Esophagus squamous epithelium (tissue), 5 donors: ENCODE measurements around the gene ZSCAN10. TPM values are rescaled to one million over a fixed set of nuclear protein-coding genes. Genes with fewer than 3 reads are reported as not detected.

Experiments
- DNase-seq: peaks from one replicate; lab custom pipeline; 2025; lab: John Stamatoyannopoulos, UW
- H3K27ac ChIP-seq, 4 donors: fragments of 200-600 bp; sonication (generic); one replicate each; pipeline ENCODE4 v1.5.1; 2016 to 2019; ENCODE audit warnings: mild to moderate bottlenecking in 1 of 4
- H3K27me3 ChIP-seq, 4 donors: fragments of 200-600 bp; sonication (generic); 1 replicate in 3 of 4; 2 replicates in 1 of 4; pipeline versions ENCODE4 v1.5.1 to v1.6.0; 2017 to 2021; ENCODE audit warnings: antibody characterized with exemption in 1 of 4
- H3K36me3 ChIP-seq, 3 donors: fragments of 200-600 bp; sonication (generic); one replicate each; pipeline ENCODE4 v1.5.1; 2016 to 2019
- H3K4me1 ChIP-seq, 3 donors: fragments of 200-600 bp; sonication (generic); one replicate each; pipeline ENCODE4 v1.5.1; 2017 to 2019
- H3K4me3 ChIP-seq, 4 donors: fragments of 200-600 bp; sonication (generic); 1 replicate in 3 of 4; 2 replicates in 1 of 4; pipeline ENCODE4 v1.5.1; 2016 to 2019; ENCODE audit warnings: mild to moderate bottlenecking in 2 of 4, moderate library complexity in 1 of 4
- H3K9me3 ChIP-seq, 3 donors: fragments of 200-600 bp; sonication (generic); one replicate each; pipeline ENCODE4 v1.5.1; 2016 to 2019
- CTCF ChIP-seq, 6 experiments: fragments of 450-650 bp in 4 of 6; fragments of 200-600 bp in 2 of 6; sonication (generic) in 2 of 6; IDR thresholded peaks; one replicate each; pipeline ENCODE4 v1.5.1; 2016 to 2019; ENCODE audit warnings: antibody characterized with exemption in 6 of 6, mild to moderate bottlenecking in 4 of 6, moderate library complexity in 4 of 6
- POLR2A ChIP-seq, 4 donors: fragments of 450-650 bp; IDR thresholded peaks; one replicate each; pipeline ENCODE4 v1.6.1; 2017; ENCODE audit warnings: antibody characterized with exemption in 4 of 4, mild to moderate bottlenecking in 4 of 4, moderate library complexity in 3 of 4
- WGBS, 2 donors: methylation state at CpG; one replicate each; pipeline ENCODE4 v1.1.5; 2018; 5-methylcytosine and 5-hydroxymethylcytosine counted together
- intact Hi-C: fragments of 100-400 bp; cut with DNase I; formaldehyde crosslinking; loops from one replicate; pipeline ENCODE4 v1.15.0; 2022
- total RNA-seq, 4 donors: library from RNA; depleted of rRNA; stranded (reverse); fragments of >200 nt; gene quantifications; one replicate each; pipeline ENCODE4 v1.1.0, GENCODE V29; 2016
- donor health status: DM: yes; HTN: yes; CAD: no.

The ZSCAN10 gene
- total RNA-seq: not detected

GRCh38 chr16:3098459-3099394 is at the start of gene ZSCAN10:
Gene ZSCAN10 (minus strand): TSS chr16:3099294. CDS start chr16:3092937, 6,357 bp downstream.
- H3K36me3 ChIP-seq: no peaks in the 10 kb centered on the region
- intact Hi-C loops: no loop called here
- H3K9me3 ChIP-seq: no peaks in the 10 kb centered on the region
- TF ChIP-seq CTCF (IDR thresholded peaks at IDR 0.05): no peak
- no peak for TF ChIP-seq POLR2A (IDR thresholded peaks at IDR 0.05)
- peaks cover 6 to 47% (median 8%) of the 10 kb centered on the region in 3 donors for H3K4me1 ChIP-seq
- no peak for DNase-seq
- peak within 1 kb of the TSS in 2 of 4 donors; percentile 25 to 50 for H3K27ac ChIP-seq
- H3K27me3 ChIP-seq: peaks cover 0 to 22% (median 0%) of the 10 kb centered on the region in 4 donors
- WGBS, 2 donors: 54 to 69% methylated on average over 2 to 14 of the region's 21 CpGs
- peak within 1 kb of the TSS; percentile 3 to 53 (median 27) for H3K4me3 ChIP-seq

GRCh38 chr16:3148256-3149192 is 49.4 kb upstream of the ZSCAN10 start:
- 85 to 100% methylated on average over 1 to 5 of the region's 13 CpGs for WGBS, 2 donors
- H3K27ac ChIP-seq: no peak overlapping the region
- no peaks in the 10 kb centered on the region for H3K9me3 ChIP-seq
- no peaks in the 10 kb centered on the region for H3K36me3 ChIP-seq
- no peak overlapping the region for H3K4me3 ChIP-seq
- no peak for DNase-seq
- no peak for TF ChIP-seq CTCF (IDR thresholded peaks at IDR 0.05)
- TF ChIP-seq POLR2A (IDR thresholded peaks at IDR 0.05): no peak
- peaks cover 23 to 38% (median 24%) of the 10 kb centered on the region in 3 donors for H3K4me1 ChIP-seq
- no peaks in the 10 kb centered on the region for H3K27me3 ChIP-seq
- intact Hi-C loops: no loop called here

- no peaks in the 10 kb centered on the region for H3K9me3 ChIP-seq
- peaks cover 23 to 36% (median 24%) of the 10 kb centered on the region in 3 donors for H3K4me1 ChIP-seq
- no peak overlapping the region for H3K27ac ChIP-seq
- peaks cover 0 to 5% (median 0%) of the 10 kb centered on the region in 3 donors for H3K36me3 ChIP-seq
- H3K4me3 ChIP-seq: no peak overlapping the region
- TF ChIP-seq CTCF (IDR thresholded peaks at IDR 0.05): no peak
- no peak for TF ChIP-seq POLR2A (IDR thresholded peaks at IDR 0.05)
- no peaks in the 10 kb centered on the region for H3K27me3 ChIP-seq
- intact Hi-C loops: no loop called here
- no peak for DNase-seq
- WGBS, 2 donors: no CpG with 5 or more reads among the region's 5 CpGs
Measured at GRCh38 chr16:3147757-3148104, 48.6 kb upstream of the ZSCAN10 start.

DNA sequence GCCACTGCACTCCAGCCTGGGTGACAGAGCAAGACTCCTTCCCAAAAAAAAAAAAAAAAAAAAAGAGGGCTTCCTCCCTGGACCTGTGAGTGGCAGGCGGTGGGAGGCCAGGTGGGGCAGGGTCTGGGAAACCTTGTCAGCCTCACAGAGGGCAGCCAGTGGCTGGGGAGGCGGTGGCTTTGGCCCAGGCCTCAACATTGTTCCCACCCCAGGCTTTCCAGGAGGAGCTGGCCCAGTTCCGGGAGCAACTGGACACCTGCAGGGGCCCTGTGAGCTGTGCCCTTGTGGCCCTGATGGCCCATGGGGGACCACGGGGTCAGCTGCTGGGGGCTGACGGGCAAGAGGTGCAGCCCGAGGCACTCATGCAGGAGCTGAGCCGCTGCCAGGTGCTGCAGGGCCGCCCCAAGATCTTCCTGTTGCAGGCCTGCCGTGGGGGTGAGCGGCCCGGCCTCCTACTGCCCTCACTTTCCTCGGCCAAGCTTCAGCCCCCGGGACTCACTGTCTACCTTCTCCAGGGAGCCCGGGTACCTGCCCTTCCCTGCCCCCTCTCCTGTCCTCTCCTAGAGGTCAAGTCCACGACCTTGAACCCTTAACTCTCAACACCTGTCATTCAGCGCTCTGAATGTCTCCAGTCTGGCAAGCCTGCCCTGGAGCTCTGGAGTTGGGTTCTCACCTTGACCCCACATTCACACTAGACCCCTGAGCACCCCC is 48.1 kb upstream of the ZSCAN10 start:
- no peak for TF ChIP-seq POLR2A (IDR thresholded peaks at IDR 0.05)
- TF ChIP-seq CTCF (IDR thresholded peaks at IDR 0.05): no peak
- intact Hi-C loops: no loop called here
- no peak overlapping the region for H3K4me3 ChIP-seq
- H3K27ac ChIP-seq: no peak overlapping the region
- peaks cover 19 to 31% (median 24%) of the 10 kb centered on the region in 3 donors for H3K4me1 ChIP-seq
- 87 to 97% methylated on average over 8 to 13 of the region's 16 CpGs for WGBS, 2 donors
- H3K27me3 ChIP-seq: no peaks in the 10 kb centered on the region
- no peak for DNase-seq
- H3K9me3 ChIP-seq: no peaks in the 10 kb centered on the region
- peaks cover 0 to 10% (median under 1%) of the 10 kb centered on the region in 3 donors for H3K36me3 ChIP-seq
